Stimulated activated CD4-positive, alpha-beta T cell treated with anti-CD3 and anti-CD28 coated beads, Interleukin-12 subunit alpha, Interleukin-12 subunit beta, amount 100 ng/mL, for 48 hours (primary cell): ENCODE data around the gene GLP2R.
"Not testable (repeated sequence)": the region's sequence is repeated elsewhere in the genome, so short reads cannot be mapped to it uniquely, and the experiment has no call there.

Experiments
- DNase-seq, 3 donors: peaks; one replicate each; pipeline ENCODE4 v3.0.0-alpha.2; 2020; ENCODE audit warnings: low read depth in 2 of 3, low spot score in 1 of 3

Gene GLP2R

GRCh38 chr17:9918352-9918751, 92.6 kb downstream of the GLP2R start:
- DNase-seq: no peak

- no peak for DNase-seq
Observed at GRCh38 chr17:9918804-9919352, 93.2 kb downstream of the GLP2R start.

- DNase-seq: not testable (repeated sequence)
Observed at GRCh38 chr17:9921216-9921615, 95.5 kb downstream of the GLP2R start.

- no peak for DNase-seq
Observed at GRCh38 chr17:9922012-9922848, 96.5 kb downstream of the GLP2R start.

- peak in 1 of 3 donors; percentile 35 for DNase-seq
Observed at GRCh38 chr17:9924735-9925191, 99.0 kb downstream of the GLP2R start.

GRCh38 chr17:9925457-9925856, 99.7 kb downstream of the GLP2R start:
- no peak for DNase-seq

GRCh38 chr17:9926150-9926804, 100.6 kb downstream of the GLP2R start:
- no peak for DNase-seq

- no peak for DNase-seq
Observed at GRCh38 chr17:9928601-9929333, 103.0 kb downstream of the GLP2R start.

GRCh38 chr17:9929871-9930270, 104.1 kb downstream of the GLP2R start:
- DNase-seq: no peak

GRCh38 chr17:9931144-9931741, 105.5 kb downstream of the GLP2R start:
- no peak for DNase-seq

GRCh38 chr17:9932491-9932890, 106.8 kb downstream of the GLP2R start:
- DNase-seq: no peak

GRCh38 chr17:9934331-9934730, 108.6 kb downstream of the GLP2R start:
- no peak for DNase-seq

GRCh38 chr17:9935408-9935807, 109.7 kb downstream of the GLP2R start:
- DNase-seq: no peak

GRCh38 chr17:9936095-9936494, 110.4 kb downstream of the GLP2R start:
- no peak for DNase-seq

GRCh38 chr17:9937241-9937761, 111.6 kb downstream of the GLP2R start:
- no peak for DNase-seq

- DNase-seq: no peak
Observed at GRCh38 chr17:9937901-9938300, 112.2 kb downstream of the GLP2R start.

GRCh38 chr17:9938764-9939163, 113.0 kb downstream of the GLP2R start:
- no peak for DNase-seq

GRCh38 chr17:9940841-9941240, 115.1 kb downstream of the GLP2R start:
- DNase-seq: no peak

- DNase-seq: no peak
Observed at GRCh38 chr17:9941305-9941704, 115.6 kb downstream of the GLP2R start.
